D721Med (cell line): ENCODE data around the gene SAMD4A.

ENCODE experiments used
- DNase-seq: peaks from one replicate; pipeline ENCODE4 v3.0.0; 2011; ENCODE audit warnings: low spot score; ENCODE audit not compliant: insufficient read length
- FAIRE-seq: peaks from 2 replicates; lab custom pipeline; 2011; peaks lifted over from hg19 to GRCh38; lab: Jason Lieb, UNC
- TF ChIP-seq, protein P1 (sequence below): IDR thresholded peaks from 2 replicates; pipeline ENCODE4 v1.5.1; 2012; ENCODE audit warnings: mild to moderate bottlenecking, control low read depth; ENCODE audit not compliant: insufficient read depth; ENCODE audit errors: missing control alignments

Gene SAMD4A

DNA sequence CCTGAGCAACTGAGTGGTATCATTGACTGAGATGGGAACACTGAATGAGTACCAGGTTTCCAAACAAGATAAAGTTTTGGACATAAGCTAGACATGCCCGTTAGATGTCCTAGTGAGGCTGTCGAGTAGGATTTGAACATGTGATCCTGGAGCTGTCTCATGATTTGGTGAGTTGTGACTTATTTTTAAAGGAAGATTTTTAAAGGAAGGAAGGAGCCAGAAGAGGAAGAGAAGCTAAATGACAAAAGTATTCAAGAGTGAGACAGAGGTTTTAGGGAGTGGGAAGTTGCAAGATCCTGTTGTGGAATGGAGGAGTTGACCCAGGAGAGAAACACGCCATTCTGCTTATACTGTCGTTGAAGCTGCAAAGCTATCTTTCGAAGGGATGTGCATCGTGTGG is 82.1 kb downstream of the SAMD4A start:
- FAIRE-seq = no peak
- TF ChIP-seq, protein P1, sequence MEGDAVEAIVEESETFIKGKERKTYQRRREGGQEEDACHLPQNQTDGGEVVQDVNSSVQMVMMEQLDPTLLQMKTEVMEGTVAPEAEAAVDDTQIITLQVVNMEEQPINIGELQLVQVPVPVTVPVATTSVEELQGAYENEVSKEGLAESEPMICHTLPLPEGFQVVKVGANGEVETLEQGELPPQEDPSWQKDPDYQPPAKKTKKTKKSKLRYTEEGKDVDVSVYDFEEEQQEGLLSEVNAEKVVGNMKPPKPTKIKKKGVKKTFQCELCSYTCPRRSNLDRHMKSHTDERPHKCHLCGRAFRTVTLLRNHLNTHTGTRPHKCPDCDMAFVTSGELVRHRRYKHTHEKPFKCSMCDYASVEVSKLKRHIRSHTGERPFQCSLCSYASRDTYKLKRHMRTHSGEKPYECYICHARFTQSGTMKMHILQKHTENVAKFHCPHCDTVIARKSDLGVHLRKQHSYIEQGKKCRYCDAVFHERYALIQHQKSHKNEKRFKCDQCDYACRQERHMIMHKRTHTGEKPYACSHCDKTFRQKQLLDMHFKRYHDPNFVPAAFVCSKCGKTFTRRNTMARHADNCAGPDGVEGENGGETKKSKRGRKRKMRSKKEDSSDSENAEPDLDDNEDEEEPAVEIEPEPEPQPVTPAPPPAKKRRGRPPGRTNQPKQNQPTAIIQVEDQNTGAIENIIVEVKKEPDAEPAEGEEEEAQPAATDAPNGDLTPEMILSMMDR = no peak

DNA sequence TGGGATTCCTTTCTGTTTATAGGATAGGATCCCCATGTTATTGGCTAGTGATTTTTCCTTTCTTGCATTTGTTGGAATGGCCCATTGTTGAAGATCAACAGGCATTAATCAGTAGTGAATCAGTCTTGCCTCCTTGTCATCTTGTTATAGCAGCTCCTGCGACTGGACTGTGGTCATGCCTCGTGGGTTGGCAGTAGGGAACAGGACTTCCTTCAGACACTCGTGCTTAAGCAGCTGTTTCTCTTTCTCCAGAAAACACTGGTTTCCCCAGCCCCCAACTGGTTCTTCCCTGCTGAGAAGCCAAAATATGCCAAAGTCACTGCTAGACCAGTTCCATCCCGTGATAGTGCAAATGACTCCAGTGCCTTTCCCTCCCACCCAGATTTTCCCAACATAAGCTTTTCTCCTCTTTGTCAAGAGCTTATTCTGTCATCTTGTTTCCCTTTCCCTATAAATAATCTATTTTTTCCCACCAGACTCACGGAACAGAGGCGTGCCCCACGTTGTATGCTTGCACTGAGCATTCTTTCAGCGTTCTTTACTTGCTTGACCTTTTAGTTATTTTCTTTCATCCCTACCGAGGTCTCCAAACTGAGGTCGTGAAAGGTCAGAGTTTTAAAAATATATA is 83.5 kb downstream of the SAMD4A start:
- DNase-seq (no peak), FAIRE-seq (no peak)

More for the DNA sequence above, 82.1 kb downstream of the SAMD4A start:
- DNase-seq = no peak

GRCh38 chr14:54650959-54651351 is 84.0 kb downstream of the SAMD4A start:
- FAIRE-seq (no peak), DNase-seq (no peak)
- TF ChIP-seq, protein P1 = no peak

More for the DNA sequence above, 83.5 kb downstream of the SAMD4A start:
- TF ChIP-seq, protein P1 = no peak

- DNase-seq = no peak
- TF ChIP-seq, protein P1 = no peak
- FAIRE-seq = no peak
Measured at GRCh38 chr14:54651649-54652048, 84.7 kb downstream of the SAMD4A start.

- no peak for DNase-seq
- TF ChIP-seq, protein P1 = no peak
- no peak for FAIRE-seq
Measured at GRCh38 chr14:54652188-54652587, 85.3 kb downstream of the SAMD4A start.

- TF ChIP-seq, protein P1 = no peak
- DNase-seq (no peak), FAIRE-seq (no peak)
Measured at GRCh38 chr14:54652605-54653052, 85.7 kb downstream of the SAMD4A start.

DNA sequence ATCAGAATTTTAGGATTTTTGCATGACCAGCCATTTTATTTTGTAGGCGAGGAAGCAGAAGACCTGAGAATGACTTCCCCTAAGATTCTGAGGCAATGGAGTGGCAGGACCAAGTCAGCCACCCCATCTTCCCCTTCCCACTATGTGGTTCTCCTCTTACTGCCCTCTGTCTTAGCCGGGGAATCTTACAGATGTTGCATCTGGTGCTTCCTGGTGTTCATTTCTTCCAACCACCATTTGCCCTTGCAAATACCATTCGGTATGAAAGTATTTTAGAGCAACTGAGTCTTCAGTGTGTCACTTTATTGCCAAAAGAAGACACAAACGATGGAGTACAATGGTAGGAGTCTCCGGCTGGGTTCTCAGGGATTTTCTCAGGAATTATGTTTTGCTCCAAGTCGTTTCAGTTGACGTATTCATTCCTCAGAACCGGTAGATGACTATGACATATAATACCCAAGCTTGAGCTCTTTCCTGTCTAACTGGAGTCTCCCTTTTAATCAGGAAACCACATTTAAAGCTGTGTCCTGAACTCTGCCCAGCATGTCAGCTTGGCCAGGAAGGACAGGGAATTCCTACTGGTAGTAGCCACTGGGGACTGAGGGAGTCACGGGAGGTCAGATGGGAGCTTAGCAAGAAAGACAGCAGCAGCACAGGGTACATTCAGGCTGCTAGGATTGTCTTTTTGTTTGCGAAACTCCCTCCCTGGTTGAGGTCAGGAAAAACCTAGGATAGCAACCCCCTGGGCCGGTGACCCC is 87.0 kb downstream of the SAMD4A start:
- FAIRE-seq (no peak), DNase-seq (no peak)
- TF ChIP-seq, protein P1 = no peak
